Tibial nerve (tissue), 4 donors: ENCODE results near the gene AHSG. TPM values are rescaled to one million over a fixed set of nuclear protein-coding genes. Genes with fewer than 3 reads are reported as not detected.

Experiments used
- DNase-seq, 2 donors: peaks; one replicate each; pipeline ENCODE4 v3.0.0-alpha.2; 2019; ENCODE audit warnings: low spot score in 2 of 2
- H3K27ac ChIP-seq, 4 donors: fragments of 200-600 bp; sonication (generic) in 3 of 4; one replicate each; pipeline ENCODE4 v1.5.1; 2017 to 2019; ENCODE audit warnings: mild to moderate bottlenecking in 1 of 4
- H3K27me3 ChIP-seq, 2 donors: fragments of 200-600 bp; sonication (generic) in 1 of 2; one replicate each; pipeline versions ENCODE4 v1.5.1 to v1.6.0; 2017 to 2019
- H3K36me3 ChIP-seq, 3 donors: fragments of 200-600 bp; sonication (generic); one replicate each; pipeline ENCODE4 v1.5.1; 2018 to 2019
- H3K4me1 ChIP-seq, 4 donors: fragments of 200-600 bp; sonication (generic) in 3 of 4; one replicate each; pipeline ENCODE4 v1.5.1; 2017 to 2019
- H3K4me3 ChIP-seq, 4 donors: fragments of 200-600 bp; sonication (generic) in 3 of 4; one replicate each; pipeline ENCODE4 v1.5.1; 2017 to 2019; ENCODE audit warnings: mild to moderate bottlenecking in 1 of 4, moderate library complexity in 1 of 4
- H3K9me3 ChIP-seq, 4 donors: fragments of 200-600 bp; sonication (generic) in 3 of 4; one replicate each; pipeline ENCODE4 v1.5.1; 2017 to 2019
- CTCF ChIP-seq, 5 experiments: fragments of 200-600 bp in 3 of 5; fragments of 450-650 bp in 2 of 5; sonication (generic) in 3 of 5; IDR thresholded peaks; one replicate each; pipeline ENCODE4 v1.5.1; 2016 to 2019; ENCODE audit warnings: antibody characterized with exemption in 5 of 5, mild to moderate bottlenecking in 3 of 5, moderate library complexity in 2 of 5
- EP300 ChIP-seq, 2 donors: sonication (generic); formaldehyde crosslinking; IDR thresholded peaks; one replicate each; pipeline ENCODE4 v1.6.1; 2017; ENCODE audit warnings: antibody characterized with exemption in 2 of 2, mild to moderate bottlenecking in 1 of 2
- POLR2A ChIP-seq, 2 donors: fragments of 450-650 bp; IDR thresholded peaks; one replicate each; pipeline ENCODE4 v1.6.1; 2017; ENCODE audit warnings: antibody characterized with exemption in 2 of 2, mild to moderate bottlenecking in 2 of 2, moderate library complexity in 2 of 2
- WGBS, 2 donors: methylation state at CpG; one replicate each; pipeline ENCODE4 v1.1.5; 2018; 5-methylcytosine and 5-hydroxymethylcytosine counted together
- total RNA-seq, 4 donors: library from RNA; depleted of rRNA; stranded (reverse); fragments of >200 nt; gene quantifications; one replicate each; pipeline ENCODE4 v1.1.0, GENCODE V29; 2016

AHSG gene
- total RNA-seq, 4 donors from 2014 or later, result not detected

- Histone ChIP-seq H3K4me1 (no peaks in the 10 kb centered on the region), H3K9me3 (no peaks in the 10 kb centered on the region), H3K4me3 (no peak overlapping the region), H3K36me3 (peaks cover 0 to 27% (median 6%) of the 10 kb centered on the region in 3 donors), H3K27ac (no peak overlapping the region), H3K27me3 (no peaks in the 10 kb centered on the region)
- DNase-seq, result no peak
- TF ChIP-seq POLR2A (IDR thresholded peaks at IDR 0.05), result no peak
- WGBS, 2 donors, result 71 to 77% methylated on average over 2 of the region's 2 CpGs
Measured at GRCh38 chr3:186588632-186589031, 24.2 kb upstream of the AHSG start.

GRCh38 chr3:186589121-186589520 is 23.7 kb upstream of the AHSG start:
- Histone ChIP-seq H3K4me3 (no peak overlapping the region), H3K27ac (no peak overlapping the region), H3K9me3 (no peaks in the 10 kb centered on the region), H3K36me3 (peaks cover 0 to 22% (median 1%) of the 10 kb centered on the region in 3 donors), H3K27me3 (no peaks in the 10 kb centered on the region), H3K4me1 (no peaks in the 10 kb centered on the region)
- DNase-seq, result no peak
- 41 to 45% methylated on average over 3 of the region's 3 CpGs for WGBS, 2 donors
- TF ChIP-seq EP300 (IDR thresholded peaks at IDR 0.05), result no peak
- no peak for TF ChIP-seq POLR2A (IDR thresholded peaks at IDR 0.05)
- no peak for TF ChIP-seq CTCF (IDR thresholded peaks at IDR 0.05)

DNA sequence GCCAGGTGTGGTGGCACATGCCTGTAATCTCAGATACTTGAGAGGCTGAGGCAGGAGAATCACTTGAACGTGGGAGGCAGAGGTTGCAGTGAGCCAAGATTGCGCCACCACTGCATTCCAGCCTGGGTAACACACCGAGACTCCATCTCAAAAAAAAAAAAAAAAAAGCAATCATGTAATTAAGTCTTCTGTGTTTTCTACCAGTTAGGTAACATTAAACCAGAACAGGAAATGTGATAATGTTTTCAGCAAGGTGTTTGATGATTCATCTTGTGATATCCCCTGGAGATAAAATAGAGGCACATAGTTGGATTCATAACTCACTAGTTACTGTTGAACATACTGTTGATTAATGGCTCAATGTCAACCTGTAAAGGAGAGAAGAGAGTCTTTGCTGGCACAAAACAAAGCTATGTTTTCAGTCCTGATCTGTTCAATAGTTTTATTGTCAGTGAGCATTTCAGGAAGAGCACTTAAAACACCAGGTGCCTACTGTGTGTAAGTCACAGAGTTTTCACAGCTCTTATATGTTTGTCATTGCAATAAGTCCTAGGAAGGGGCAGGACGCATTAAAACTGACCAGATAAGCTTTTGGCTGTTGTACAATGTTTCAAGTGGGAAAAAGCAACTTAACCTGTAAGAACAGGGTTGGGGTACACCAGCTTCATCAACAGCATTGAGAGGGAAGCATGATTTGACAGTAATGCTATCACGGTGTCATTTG is 22.8 kb upstream of the AHSG start:
- no peak for DNase-seq
- Histone ChIP-seq H3K27ac (no peak overlapping the region), H3K9me3 (no peaks in the 10 kb centered on the region), H3K36me3 (peaks cover 0 to 13% (median 0%) of the 10 kb centered on the region in 3 donors), H3K4me3 (no peak overlapping the region), H3K4me1 (no peaks in the 10 kb centered on the region), H3K27me3 (no peaks in the 10 kb centered on the region)
- TF ChIP-seq CTCF (IDR thresholded peaks at IDR 0.05) (no peak), EP300 (IDR thresholded peaks at IDR 0.05) (no peak), POLR2A (IDR thresholded peaks at IDR 0.05) (no peak)
- WGBS, 2 donors, result 74 to 84% methylated on average over 5 of the region's 5 CpGs

- WGBS, 2 donors, result 76 to 81% methylated on average over 7 of the region's 7 CpGs
- Histone ChIP-seq H3K27me3 (no peaks in the 10 kb centered on the region), H3K4me3 (no peak overlapping the region), H3K36me3 (peaks cover 0 to 6% (median 0%) of the 10 kb centered on the region in 3 donors), H3K27ac (no peak overlapping the region), H3K9me3 (no peaks in the 10 kb centered on the region), H3K4me1 (no peaks in the 10 kb centered on the region)
- DNase-seq, result no peak
- TF ChIP-seq POLR2A (IDR thresholded peaks at IDR 0.05) (no peak), CTCF (IDR thresholded peaks at IDR 0.05) (no peak)
Measured at GRCh38 chr3:186590580-186591295, 22.1 kb upstream of the AHSG start.

DNA sequence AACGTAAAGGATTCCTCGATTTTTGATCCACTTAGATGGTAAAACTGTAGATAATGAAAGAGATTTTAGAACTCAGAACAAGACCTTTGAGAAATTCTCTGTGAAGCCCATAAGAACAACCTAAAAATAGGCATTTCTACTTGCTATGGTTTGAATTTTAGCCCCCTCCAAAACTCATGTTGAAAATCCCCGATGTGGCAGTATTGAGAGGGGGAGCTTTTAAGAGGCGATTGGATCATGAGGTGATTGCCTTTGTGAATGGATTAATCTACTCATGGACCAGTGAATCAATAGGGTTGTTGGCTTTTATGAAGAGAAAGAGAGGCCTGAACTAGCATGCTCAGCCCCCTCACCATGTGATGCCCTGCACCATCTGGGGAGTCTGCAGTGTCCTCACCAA is 20.2 kb upstream of the AHSG start:
- no peak for TF ChIP-seq POLR2A (IDR thresholded peaks at IDR 0.05)
- no peak for TF ChIP-seq EP300 (IDR thresholded peaks at IDR 0.05)
- Histone ChIP-seq H3K4me3 (no peak overlapping the region), H3K27ac (no peak overlapping the region), H3K27me3 (no peaks in the 10 kb centered on the region), H3K36me3 (no peaks in the 10 kb centered on the region), H3K4me1 (no peaks in the 10 kb centered on the region), H3K9me3 (no peaks in the 10 kb centered on the region)
- 85 to 89% methylated on average over 4 of the region's 4 CpGs for WGBS, 2 donors
- no peak for DNase-seq

GRCh38 chr3:186593862-186594261 is 19.0 kb upstream of the AHSG start:
- no peaks in the 10 kb centered on the region for H3K36me3 ChIP-seq
- H3K9me3 ChIP-seq, result no peaks in the 10 kb centered on the region
- H3K4me3 ChIP-seq, result no peak overlapping the region
- DNase-seq, result no peak
- H3K4me1 ChIP-seq, result no peaks in the 10 kb centered on the region
- H3K27me3 ChIP-seq, result no peaks in the 10 kb centered on the region
- TF ChIP-seq CTCF (IDR thresholded peaks at IDR 0.05), result no peak
- TF ChIP-seq POLR2A (IDR thresholded peaks at IDR 0.05), result no peak
- no peak for TF ChIP-seq EP300 (IDR thresholded peaks at IDR 0.05)
- no peak overlapping the region for H3K27ac ChIP-seq
- WGBS, 2 donors, result 81 to 90% methylated on average over 3 of the region's 3 CpGs
